Right cardiac atrium (tissue), 5 donors: ENCODE data around the gene HSD17B3. TPM values are rescaled to one million over a fixed set of nuclear protein-coding genes. Genes with fewer than 3 reads are reported as not detected.

Source experiments
- polyA plus RNA-seq: library from polyadenylated mRNA; stranded (reverse); fragments of 200-250 nt; gene quantifications from one replicate; pipeline ENCODE4 v1.2.3, GENCODE V29; 2013
- total RNA-seq, 4 donors: library from RNA; stranded (reverse); fragmentation: NEBNext Ultra II Directional; extraction: Animal tissue kit (Norgen Biotek cat#: 25700); gene quantifications; one replicate each; pipeline ENCODE4 v1.2.1, GENCODE V29; 2021
- donor health status: healthy with polysubstance abuse.
- donor health status: DM: no; HTN: yes; CAD: no.
- donor health status: DM: no; HTN: no; CAD: no.
- donor health status: DM: no; HTN: yes; CAD: no; lungs with severe emphysema.
- donor health status: DM: yes; HTN: yes; CAD: no.

Gene HSD17B3
- total and polyA plus RNA-seq, 5 donors: 0.99 to 1.8 (median 1.2) TPM

Other genes starting within 250 kb of the HSD17B3 start
- 10 to 100 TPM; 13.0 to 17.9 (median 15.2) TPM for gene SLC35D2, start 81.5 kb upstream of the HSD17B3 start, total RNA-seq
- 10.5 TPM for gene SLC35D2, start 81.5 kb upstream of the HSD17B3 start, polyA plus RNA-seq
- 1 to 10 TPM; 1.3 to 1.7 (median 1.5) TPM for gene ZNF367, start 116.2 kb upstream of the HSD17B3 start, total RNA-seq
- gene ZNF367, start 116.2 kb upstream of the HSD17B3 start, polyA plus RNA-seq: 0.86 TPM
- 10 to 100 TPM; 17.1 to 21.7 (median 18.5) TPM for gene HABP4, start 148.0 kb upstream of the HSD17B3 start, total RNA-seq
- 19.6 TPM for gene HABP4, start 148.0 kb upstream of the HSD17B3 start, polyA plus RNA-seq